ENCODE data around the gene GALNTL6.
"Not testable (repeated sequence)": the region's sequence is repeated elsewhere in the genome, so short reads cannot be mapped to it uniquely, and the experiment has no call there.

GALNTL6 gene

GRCh38 chr4:172938870-172939269, 1125.7 kb downstream of the GALNTL6 start:
- H3K36me3 ChIP-seq (ENCODE audit: control insufficient read depth in 2 of 2, insufficient read depth in 2 of 2, low read length in 2 of 2) = no peaks in the 10 kb centered on the region
- no peaks in the 10 kb centered on the region for H3K9me3 ChIP-seq (ENCODE audit: control insufficient read depth in 2 of 2, low read length in 2 of 2)
- no peak overlapping the region for H3K4me3 ChIP-seq (ENCODE audit: low read length in 2 of 2)
- H3K4me1 ChIP-seq (ENCODE audit: control insufficient read depth, insufficient read depth, low read length) = no peaks in the 10 kb centered on the region
- H3K9ac ChIP-seq (ENCODE audit: low read length in 2 of 2) = no peak overlapping the region
- H3K27ac ChIP-seq (ENCODE audit: low read length) = no peak overlapping the region
- H3K27me3 ChIP-seq (ENCODE audit: control insufficient read depth in 1 of 2, insufficient read depth in 2 of 2, low read length in 2 of 2) = no peaks in the 10 kb centered on the region

- Histone ChIP-seq H3K4me3 (ENCODE audit: low read length in 2 of 2) (no peak overlapping the region), H3K9ac (ENCODE audit: low read length in 2 of 2) (no peak overlapping the region), H3K4me1 (ENCODE audit: control insufficient read depth, insufficient read depth, low read length) (no peaks in the 10 kb centered on the region), H3K27me3 (ENCODE audit: control insufficient read depth in 1 of 2, insufficient read depth in 2 of 2, low read length in 2 of 2) (no peaks in the 10 kb centered on the region), H3K36me3 (ENCODE audit: control insufficient read depth in 2 of 2, insufficient read depth in 2 of 2, low read length in 2 of 2) (no peaks in the 10 kb centered on the region), H3K9me3 (ENCODE audit: control insufficient read depth in 2 of 2, low read length in 2 of 2) (no peaks in the 10 kb centered on the region), H3K27ac (ENCODE audit: low read length) (no peak overlapping the region)
These were observed 1129.6 kb downstream of the GALNTL6 start for GRCh38 chr4:172942840-172943239.

- no peak overlapping the region for H3K27ac ChIP-seq (ENCODE audit: low read length)
- no peak overlapping the region for H3K9ac ChIP-seq (ENCODE audit: low read length in 2 of 2)
- no peak overlapping the region for H3K4me3 ChIP-seq (ENCODE audit: low read length in 2 of 2)
- no peaks in the 10 kb centered on the region for H3K4me1 ChIP-seq (ENCODE audit: control insufficient read depth, insufficient read depth, low read length)
- H3K27me3 ChIP-seq (ENCODE audit: control insufficient read depth in 1 of 2, insufficient read depth in 2 of 2, low read length in 2 of 2) = no peaks in the 10 kb centered on the region
- no peaks in the 10 kb centered on the region for H3K36me3 ChIP-seq (ENCODE audit: control insufficient read depth in 2 of 2, insufficient read depth in 2 of 2, low read length in 2 of 2)
- no peaks in the 10 kb centered on the region for H3K9me3 ChIP-seq (ENCODE audit: control insufficient read depth in 2 of 2, low read length in 2 of 2)
These were observed 1132.4 kb downstream of the GALNTL6 start for GRCh38 chr4:172945611-172946010.

GRCh38 chr4:172946503-172946902, 1133.3 kb downstream of the GALNTL6 start:
- Histone ChIP-seq H3K4me1 (ENCODE audit: control insufficient read depth, insufficient read depth, low read length) (no peaks in the 10 kb centered on the region), H3K27me3 (ENCODE audit: control insufficient read depth in 1 of 2, insufficient read depth in 2 of 2, low read length in 2 of 2) (no peaks in the 10 kb centered on the region), H3K9ac (ENCODE audit: low read length in 2 of 2) (no peak overlapping the region), H3K4me3 (ENCODE audit: low read length in 2 of 2) (no peak overlapping the region), H3K36me3 (ENCODE audit: control insufficient read depth in 2 of 2, insufficient read depth in 2 of 2, low read length in 2 of 2) (no peaks in the 10 kb centered on the region), H3K9me3 (ENCODE audit: control insufficient read depth in 2 of 2, low read length in 2 of 2) (no peaks in the 10 kb centered on the region), H3K27ac (ENCODE audit: low read length) (no peak overlapping the region)

- Histone ChIP-seq H3K27ac (ENCODE audit: low read length) (no peak overlapping the region), H3K27me3 (ENCODE audit: control insufficient read depth in 1 of 2, insufficient read depth in 2 of 2, low read length in 2 of 2) (no peaks in the 10 kb centered on the region), H3K9me3 (ENCODE audit: control insufficient read depth in 2 of 2, low read length in 2 of 2) (no peaks in the 10 kb centered on the region), H3K36me3 (ENCODE audit: control insufficient read depth in 2 of 2, insufficient read depth in 2 of 2, low read length in 2 of 2) (no peaks in the 10 kb centered on the region), H3K9ac (ENCODE audit: low read length in 2 of 2) (no peak overlapping the region), H3K4me3 (ENCODE audit: low read length in 2 of 2) (no peak overlapping the region), H3K4me1 (ENCODE audit: control insufficient read depth, insufficient read depth, low read length) (no peaks in the 10 kb centered on the region)
These were observed 1134.4 kb downstream of the GALNTL6 start for GRCh38 chr4:172947594-172947993.

- Histone ChIP-seq H3K9me3 (ENCODE audit: control insufficient read depth in 2 of 2, low read length in 2 of 2) (no peaks in the 10 kb centered on the region), H3K36me3 (ENCODE audit: control insufficient read depth in 2 of 2, insufficient read depth in 2 of 2, low read length in 2 of 2) (no peaks in the 10 kb centered on the region), H3K9ac (ENCODE audit: low read length in 2 of 2) (no peak overlapping the region), H3K27me3 (ENCODE audit: control insufficient read depth in 1 of 2, insufficient read depth in 2 of 2, low read length in 2 of 2) (no peaks in the 10 kb centered on the region), H3K27ac (ENCODE audit: low read length) (no peak overlapping the region), H3K4me1 (ENCODE audit: control insufficient read depth, insufficient read depth, low read length) (no peaks in the 10 kb centered on the region), H3K4me3 (ENCODE audit: low read length in 2 of 2) (no peak overlapping the region)
These were observed 1137.8 kb downstream of the GALNTL6 start for GRCh38 chr4:172950990-172951389.

- no peaks in the 10 kb centered on the region for H3K9me3 ChIP-seq (ENCODE audit: control insufficient read depth in 2 of 2, low read length in 2 of 2)
- H3K36me3 ChIP-seq (ENCODE audit: control insufficient read depth in 2 of 2, insufficient read depth in 2 of 2, low read length in 2 of 2) = no peaks in the 10 kb centered on the region
These were observed 1138.7 kb downstream of the GALNTL6 start for GRCh38 chr4:172951679-172952451.

GRCh38 chr4:172953896-172954568, 1140.8 kb downstream of the GALNTL6 start:
- H3K4me1 ChIP-seq (ENCODE audit: control insufficient read depth, insufficient read depth, low read length) = no peaks in the 10 kb centered on the region
- no peak overlapping the region for H3K27ac ChIP-seq (ENCODE audit: low read length)
- H3K36me3 ChIP-seq (ENCODE audit: control insufficient read depth in 2 of 2, insufficient read depth in 2 of 2, low read length in 2 of 2) = no peaks in the 10 kb centered on the region
- no peak overlapping the region for H3K4me3 ChIP-seq (ENCODE audit: low read length in 2 of 2)
- no peaks in the 10 kb centered on the region for H3K9me3 ChIP-seq (ENCODE audit: control insufficient read depth in 2 of 2, low read length in 2 of 2)
- H3K27me3 ChIP-seq (ENCODE audit: control insufficient read depth in 1 of 2, insufficient read depth in 2 of 2, low read length in 2 of 2) = no peaks in the 10 kb centered on the region
- H3K9ac ChIP-seq (ENCODE audit: low read length in 2 of 2) = no peak overlapping the region

More at GRCh38 chr4:172951679-172952451, 1138.7 kb downstream of the GALNTL6 start:
- Histone ChIP-seq H3K4me3 (ENCODE audit: low read length in 2 of 2) (no peak overlapping the region), H3K4me1 (ENCODE audit: control insufficient read depth, insufficient read depth, low read length) (no peaks in the 10 kb centered on the region), H3K9ac (ENCODE audit: low read length in 2 of 2) (no peak overlapping the region), H3K27me3 (ENCODE audit: control insufficient read depth in 1 of 2, insufficient read depth in 2 of 2, low read length in 2 of 2) (no peaks in the 10 kb centered on the region), H3K27ac (ENCODE audit: low read length) (no peak overlapping the region)

- not testable (repeated sequence) for H3K9me3 ChIP-seq (ENCODE audit: control insufficient read depth in 2 of 2, low read length in 2 of 2); H3K4me3 ChIP-seq (ENCODE audit: low read length in 2 of 2); H3K27me3 ChIP-seq (ENCODE audit: control insufficient read depth in 1 of 2, insufficient read depth in 2 of 2, low read length in 2 of 2); H3K4me1 ChIP-seq (ENCODE audit: control insufficient read depth, insufficient read depth, low read length); H3K9ac ChIP-seq (ENCODE audit: low read length in 2 of 2); H3K27ac ChIP-seq (ENCODE audit: low read length); H3K36me3 ChIP-seq (ENCODE audit: control insufficient read depth in 2 of 2, insufficient read depth in 2 of 2, low read length in 2 of 2)
These were observed 1143.1 kb downstream of the GALNTL6 start for GRCh38 chr4:172956340-172956739.

GRCh38 chr4:172957216-172957615, 1144.0 kb downstream of the GALNTL6 start:
- Histone ChIP-seq H3K9me3 (ENCODE audit: control insufficient read depth in 2 of 2, low read length in 2 of 2) (no peaks in the 10 kb centered on the region), H3K27me3 (ENCODE audit: control insufficient read depth in 1 of 2, insufficient read depth in 2 of 2, low read length in 2 of 2) (no peaks in the 10 kb centered on the region), H3K27ac (ENCODE audit: low read length) (no peak overlapping the region), H3K36me3 (ENCODE audit: control insufficient read depth in 2 of 2, insufficient read depth in 2 of 2, low read length in 2 of 2) (no peaks in the 10 kb centered on the region), H3K4me1 (ENCODE audit: control insufficient read depth, insufficient read depth, low read length) (peaks cover 2% of the 10 kb centered on the region), H3K9ac (ENCODE audit: low read length in 2 of 2) (no peak overlapping the region), H3K4me3 (ENCODE audit: low read length in 2 of 2) (no peak overlapping the region)
